Astrocyte (in vitro differentiated cells and primary cell): Measurements from ENCODE around the gene HKDC1.

Experiments
- EZH2 ChIP-seq: IDR thresholded peaks from 2 replicates; pipeline ENCODE4 v1.6.1; 2012; ENCODE audit warnings: mild to moderate bottlenecking, low read length, inconsistent platforms; ENCODE audit not compliant: insufficient read depth
- TF ChIP-seq, protein P1 (sequence below): IDR thresholded peaks from 2 replicates; pipeline ENCODE4 v1.5.1; 2011; ENCODE audit warnings: low read depth, mild to moderate bottlenecking, inconsistent platforms, low read length, moderate library complexity; ENCODE audit not compliant: insufficient read depth

DNA sequence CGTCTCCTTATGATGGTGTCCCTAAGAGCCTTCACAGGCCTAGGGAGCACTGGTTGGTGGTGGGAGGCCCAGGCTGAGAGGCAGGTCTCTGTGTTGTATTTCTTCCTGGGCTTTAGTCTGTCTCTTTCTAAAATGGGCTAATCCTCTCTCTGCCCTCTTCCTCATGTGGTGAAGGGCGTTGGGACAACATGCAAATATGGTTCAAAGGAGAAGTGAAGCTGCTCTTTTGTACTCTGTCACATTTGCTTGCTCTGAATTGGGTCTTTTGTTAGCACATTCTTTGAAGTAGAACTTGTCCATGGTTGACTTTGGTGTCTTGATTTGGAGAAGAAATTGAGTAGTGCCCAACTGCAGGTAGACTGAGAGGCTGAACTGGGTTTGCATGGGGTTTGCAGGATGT lies 59.0 kb downstream of the HKDC1 start:
- TF ChIP-seq, protein P1, sequence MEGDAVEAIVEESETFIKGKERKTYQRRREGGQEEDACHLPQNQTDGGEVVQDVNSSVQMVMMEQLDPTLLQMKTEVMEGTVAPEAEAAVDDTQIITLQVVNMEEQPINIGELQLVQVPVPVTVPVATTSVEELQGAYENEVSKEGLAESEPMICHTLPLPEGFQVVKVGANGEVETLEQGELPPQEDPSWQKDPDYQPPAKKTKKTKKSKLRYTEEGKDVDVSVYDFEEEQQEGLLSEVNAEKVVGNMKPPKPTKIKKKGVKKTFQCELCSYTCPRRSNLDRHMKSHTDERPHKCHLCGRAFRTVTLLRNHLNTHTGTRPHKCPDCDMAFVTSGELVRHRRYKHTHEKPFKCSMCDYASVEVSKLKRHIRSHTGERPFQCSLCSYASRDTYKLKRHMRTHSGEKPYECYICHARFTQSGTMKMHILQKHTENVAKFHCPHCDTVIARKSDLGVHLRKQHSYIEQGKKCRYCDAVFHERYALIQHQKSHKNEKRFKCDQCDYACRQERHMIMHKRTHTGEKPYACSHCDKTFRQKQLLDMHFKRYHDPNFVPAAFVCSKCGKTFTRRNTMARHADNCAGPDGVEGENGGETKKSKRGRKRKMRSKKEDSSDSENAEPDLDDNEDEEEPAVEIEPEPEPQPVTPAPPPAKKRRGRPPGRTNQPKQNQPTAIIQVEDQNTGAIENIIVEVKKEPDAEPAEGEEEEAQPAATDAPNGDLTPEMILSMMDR, result no peak
- TF ChIP-seq EZH2, result no peak
